Measurements from ENCODE around the gene SASS6. TPM values are rescaled to one million over a fixed set of nuclear protein-coding genes. Genes with fewer than 3 reads are reported as not detected.

The SASS6 gene
- 12.1 and 12.6 TPM in 2 replicates for total RNA-seq (2014; rRNA removed; shearing (Covaris generic))
- 18.7 and 21.2 TPM in 2 replicates for total RNA-seq (2022)
- Bru-seq, nascent RNA, result percentile 90 among the genes with signal in this experiment
- percentile 82 among the genes with signal in this experiment for BruChase-seq, experiment 1, labeled RNA remaining after a 6-hour chase
- percentile 90 among the genes with signal in this experiment for BruChase-seq, experiment 2, labeled RNA remaining after a 2-hour chase
- long read RNA-seq, transcript SASS6-201 (17 exons, 3,880 nt), result major isoform, 21 of 36 reads
- long read RNA-seq, partial matches to known transcripts, result 1 of 36 reads
- long read RNA-seq, other reads (novel, unspliced or antisense), result 13 of 36 reads

GRCh38 chr1:100132566-100133477, at the start of gene SASS6, which contains the start of gene TRMT13:
TSS of gene SASS6 (minus strand) at chr1:100132930. CDS start at chr1:100132814, 116 bp downstream.
TSS of gene TRMT13 (plus strand) at chr1:100133163. CDS start at chr1:100133169, 6 bp downstream.
- peak within 1 kb of the TSS; percentile 92 for H2AFZ ChIP-seq (ENCODE audit: low read length)
- H3K4me2 ChIP-seq (ENCODE audit: low read length), result peak within 1 kb of the TSS; percentile 95
- intact Hi-C loops (cut with micrococcal nuclease; ENCODE audit: unreplicated experiment), result loop anchor here (1.0 to 10.0 kb wide), 7 partner anchors 95 to 762 kb away; partner anchors contain the start of genes CDC14A, DBT, EXTL2 and RTCA
- DNase-seq (ENCODE audit: low spot score), result peak; percentile 97
- ChIA-PET POLR2A (interaction anchor here (0.6 to 1.5 kb wide), 10 partner anchors 9 to 369 kb away, joined by 3 to 6 read pairs (median 4); partner anchors contain the start of genes FRRS1 and SLC35A3), CTCF (ENCODE audit: unreplicated experiment) (interaction anchor here (0.6 kb wide), 1 partner anchor 762 kb away, joined by 3 read pairs; no protein-coding TSS in a partner anchor)
- no peaks in the 10 kb centered on the region for H4K20me1 ChIP-seq (ENCODE audit: insufficient read depth, low read length)
- H3K27ac ChIP-seq (ENCODE audit: low read depth, low read length, poor library complexity, severe bottlenecking), result peak within 1 kb of the TSS; percentile 74
- H3K4me3 ChIP-seq (ENCODE audit: low read depth, low read length, poor library complexity, severe bottlenecking), result peak within 1 kb of the TSS; percentile 96
- peaks cover 27% of the 10 kb centered on the region for H3K36me3 ChIP-seq (ENCODE audit: insufficient read depth, low read length)
- TF ChIP-seq EZH2phosphoT487 (IDR thresholded peaks at IDR 0.05; ENCODE audit: borderline replicate concordance, low read depth, low read length) (no peak), CTCF (conservative IDR thresholded peaks at IDR 0.05; ENCODE audit: low read length) (no peak)
- H3K9me3 ChIP-seq (ENCODE audit: low read length), result no peaks in the 10 kb centered on the region
- H3K79me2 ChIP-seq (ENCODE audit: insufficient read depth, low read depth, low read length), result peaks cover 85% of the 10 kb centered on the region
- peaks cover 30% of the 10 kb centered on the region for H3K4me1 ChIP-seq (ENCODE audit: insufficient read depth, low read length, poor library complexity, severe bottlenecking)
- BruUV-seq (replicated peaks), result no TSS peak
- H3K9me2 ChIP-seq (ENCODE audit: insufficient read depth, low read length), result no peaks in the 10 kb centered on the region

GRCh38 chr1:100178091-100178490, 45.4 kb upstream of the SASS6 start, which contains the start of gene LRRC39:
TSS of gene LRRC39 (minus strand) at chr1:100178256. CDS start at chr1:100168516, 9,740 bp downstream.
- H3K4me1 ChIP-seq (ENCODE audit: insufficient read depth, low read length, poor library complexity, severe bottlenecking), result no peaks in the 10 kb centered on the region
- ChIA-PET POLR2A (no interaction called here), CTCF (ENCODE audit: unreplicated experiment) (no interaction called here)
- no peak for DNase-seq (ENCODE audit: low spot score)
- no peaks in the 10 kb centered on the region for H3K36me3 ChIP-seq (ENCODE audit: insufficient read depth, low read length)
- no peak for TF ChIP-seq CTCF (conservative IDR thresholded peaks at IDR 0.05; ENCODE audit: low read length)
- TF ChIP-seq EZH2phosphoT487 (IDR thresholded peaks at IDR 0.05; ENCODE audit: borderline replicate concordance, low read depth, low read length), result no peak
- no TSS peak for BruUV-seq (replicated peaks)
- no peaks in the 10 kb centered on the region for H3K9me2 ChIP-seq (ENCODE audit: insufficient read depth, low read length)
- H2AFZ ChIP-seq (ENCODE audit: low read length), result no peak within 1 kb of the TSS
- H3K9me3 ChIP-seq (ENCODE audit: low read length), result no peaks in the 10 kb centered on the region
- H4K20me1 ChIP-seq (ENCODE audit: insufficient read depth, low read length), result no peaks in the 10 kb centered on the region
- no peaks in the 10 kb centered on the region for H3K79me2 ChIP-seq (ENCODE audit: insufficient read depth, low read depth, low read length)
- intact Hi-C loops (cut with micrococcal nuclease; ENCODE audit: unreplicated experiment), result no loop called here
- H3K4me2 ChIP-seq (ENCODE audit: low read length), result no peak within 1 kb of the TSS
- H3K4me3 ChIP-seq (ENCODE audit: low read depth, low read length, poor library complexity, severe bottlenecking), result no peak within 1 kb of the TSS
- no peak within 1 kb of the TSS for H3K27ac ChIP-seq (ENCODE audit: low read depth, low read length, poor library complexity, severe bottlenecking)
